Glomerular visceral epithelial cell (primary cell): ENCODE measurements around the gene MLXIP.

Source experiments
- DNase-seq: peaks from one replicate; pipeline ENCODE4 v3.0.0-alpha.2; 2016; ENCODE audit errors: extremely low spot score

The MLXIP gene

GRCh38 chr12:122185494-122186082, 107.0 kb downstream of the MLXIP start:
- DNase-seq, result no peak

GRCh38 chr12:122187466-122187865, 108.9 kb downstream of the MLXIP start:
- DNase-seq, result no peak

- DNase-seq, result no peak
Measured at GRCh38 chr12:122189626-122190475, 111.3 kb downstream of the MLXIP start.

- peak; percentile 54 for DNase-seq
Measured at GRCh38 chr12:122190842-122191668, 112.5 kb downstream of the MLXIP start.

DNA sequence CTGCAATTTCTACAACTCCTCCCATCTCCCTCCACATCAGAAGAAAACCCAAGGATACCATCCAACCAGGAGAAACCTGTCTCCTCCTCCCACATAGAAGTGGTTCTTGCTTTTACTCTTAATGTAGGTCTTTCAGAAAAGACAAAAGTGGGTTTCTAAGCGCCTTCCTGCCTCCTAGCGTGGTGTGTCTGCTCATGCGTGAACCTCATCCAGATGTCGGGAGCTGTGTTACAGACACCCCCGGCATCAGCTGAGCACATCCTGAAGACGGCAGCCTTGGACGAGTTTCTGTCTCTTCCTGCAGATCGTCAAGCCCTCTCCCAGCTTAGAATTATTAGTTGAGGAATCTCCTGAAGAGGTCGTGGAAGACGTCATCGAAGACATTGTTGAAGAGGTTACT, 113.9 kb downstream of the MLXIP start:
- no peak for DNase-seq

- DNase-seq, result no peak
Measured at GRCh38 chr12:122194804-122195203, 116.2 kb downstream of the MLXIP start.

DNA sequence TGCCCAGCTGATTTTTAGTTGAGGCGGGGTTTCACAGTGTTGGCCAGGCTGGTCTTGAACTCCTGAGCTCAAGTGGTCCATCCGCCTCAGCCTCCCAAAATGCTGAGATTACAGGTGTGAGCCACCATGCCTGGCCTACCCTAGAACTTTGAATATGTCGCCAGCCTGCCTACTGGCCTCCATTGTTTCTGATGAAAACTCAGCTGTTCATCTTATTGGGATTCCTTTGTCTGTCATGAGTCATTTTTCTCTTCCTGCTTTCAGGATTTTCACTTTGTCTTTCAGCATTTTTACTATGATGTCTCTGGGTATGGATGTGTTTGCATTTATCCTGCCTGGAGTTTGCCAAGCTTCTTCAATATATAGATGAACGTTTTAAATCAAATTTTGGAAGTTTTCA, 116.8 kb downstream of the MLXIP start:
- DNase-seq, result no peak
